NT2/D1 (cell line): ENCODE results near the gene TMEM51.

Experiments
- SUZ12 ChIP-seq: IDR thresholded peaks from 2 replicates; pipeline ENCODE4 v1.6.1; 2011; ENCODE audit not compliant: insufficient read length, insufficient read depth; ENCODE audit errors: extremely low read depth
- YY1 ChIP-seq: IDR thresholded peaks from 2 replicates; pipeline ENCODE4 v1.6.1; 2011; ENCODE audit not compliant: insufficient read length, insufficient read depth

DNA sequence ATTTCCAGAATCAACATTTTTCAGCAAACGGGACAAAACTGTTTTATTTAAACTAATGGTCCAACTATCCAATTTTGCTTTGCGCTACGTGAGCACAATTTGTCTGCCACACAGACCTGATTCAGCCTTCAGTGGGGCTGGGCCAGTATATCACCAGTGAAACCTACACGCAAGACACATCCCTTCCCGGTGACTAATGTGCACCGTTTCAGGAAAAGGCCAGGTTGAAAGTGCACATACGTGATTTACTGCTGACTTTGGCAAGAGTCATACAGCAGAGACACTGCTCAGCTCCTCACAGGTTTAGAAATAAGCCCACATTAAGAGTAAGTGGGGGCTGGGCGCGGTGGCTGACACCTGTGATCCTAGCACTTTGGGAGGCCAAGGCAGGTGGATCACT lies 5.1 kb upstream of the TMEM51 start:
- TF ChIP-seq YY1, result no peak
- TF ChIP-seq SUZ12, result no peak
